ENCODE data around the gene TLE4.
"Not testable (repeated sequence)": the region's sequence is repeated elsewhere in the genome, so short reads cannot be mapped to it uniquely, and the experiment has no call there.

TLE4 gene

DNA sequence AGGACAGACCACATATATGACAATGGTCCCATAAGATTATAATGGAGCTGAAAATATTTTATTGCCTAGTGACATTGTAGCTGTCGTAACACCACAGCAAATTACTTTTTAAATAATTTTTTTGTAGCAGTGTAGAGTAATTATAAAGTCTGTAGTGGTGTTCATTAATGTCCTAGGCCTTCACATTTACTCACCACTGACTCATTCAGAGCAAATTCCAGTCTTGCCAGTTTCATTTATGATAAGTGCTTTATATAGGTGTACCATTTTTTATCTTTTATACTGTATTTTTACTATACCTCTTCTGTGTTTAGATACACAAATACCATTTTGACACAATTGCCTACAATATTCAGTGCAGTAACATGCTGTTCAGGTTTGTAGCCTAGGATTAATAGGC is 67.6 kb downstream of the TLE4 start:
- no peak for DNase-seq

GRCh38 chr9:79640067-79640466 is 68.3 kb downstream of the TLE4 start:
- DNase-seq = not testable (repeated sequence)

DNA sequence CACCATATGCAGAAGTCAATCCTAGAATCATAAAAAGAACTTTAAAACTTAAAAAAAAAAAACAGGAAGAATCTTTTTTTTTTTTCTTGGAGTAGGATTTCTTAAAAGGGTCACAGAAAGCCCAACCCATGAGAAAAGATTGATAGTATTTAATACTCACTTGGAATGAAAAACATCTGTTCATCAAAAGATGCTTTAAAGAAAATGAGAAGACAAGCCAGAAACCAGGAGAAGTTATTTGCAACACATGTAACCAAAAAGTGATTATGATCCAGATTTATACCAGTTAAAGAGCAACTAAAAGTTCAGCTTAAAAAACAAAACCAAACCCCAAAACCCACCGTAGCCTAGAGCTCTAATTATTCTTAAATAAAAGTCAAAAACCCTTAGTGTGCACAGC is 69.3 kb downstream of the TLE4 start:
- no peak for DNase-seq

GRCh38 chr9:79642671-79643070 is 70.9 kb downstream of the TLE4 start:
- DNase-seq = no peak

DNA sequence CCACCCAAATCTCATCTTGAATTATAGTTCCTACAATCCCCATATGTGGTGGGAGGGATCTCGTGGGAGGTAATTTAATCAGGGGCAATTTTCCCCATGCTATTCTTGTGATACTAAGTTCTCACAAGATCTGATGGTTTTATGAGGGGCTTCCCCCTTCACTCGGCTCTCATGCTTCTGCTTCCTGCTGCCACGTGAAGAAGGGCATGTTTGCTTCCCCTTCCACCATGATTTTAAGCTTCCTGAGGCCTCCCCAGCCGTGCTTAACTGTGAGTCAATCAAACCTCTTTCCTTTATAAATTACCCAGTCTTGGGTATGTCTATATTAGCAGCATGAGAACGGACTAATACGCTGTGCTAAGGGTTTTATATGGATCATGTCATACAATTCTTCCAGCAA is 72.3 kb downstream of the TLE4 start:
- DNase-seq = no peak

GRCh38 chr9:79644601-79645000 is 72.8 kb downstream of the TLE4 start:
- DNase-seq = no peak

DNA sequence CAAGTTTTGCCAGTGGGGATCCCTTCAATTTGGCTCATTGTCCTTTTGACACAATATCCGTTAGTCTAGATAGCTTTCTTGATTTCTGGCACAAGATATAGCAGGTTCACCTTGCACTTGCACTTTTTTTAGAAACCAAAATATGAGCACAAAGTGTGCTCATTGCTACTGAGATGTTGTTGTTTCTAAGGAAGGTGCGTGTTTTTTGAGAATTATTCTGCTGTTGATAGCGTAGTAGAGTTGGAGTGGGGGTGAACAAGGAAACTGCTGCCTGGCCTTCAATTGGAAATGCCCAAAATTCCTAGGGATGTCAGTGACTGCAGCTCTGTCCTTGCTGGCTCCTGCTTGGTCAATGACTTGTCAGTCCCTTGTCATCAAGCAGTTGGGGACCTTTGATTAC is 73.3 kb downstream of the TLE4 start:
- no peak for DNase-seq

DNA sequence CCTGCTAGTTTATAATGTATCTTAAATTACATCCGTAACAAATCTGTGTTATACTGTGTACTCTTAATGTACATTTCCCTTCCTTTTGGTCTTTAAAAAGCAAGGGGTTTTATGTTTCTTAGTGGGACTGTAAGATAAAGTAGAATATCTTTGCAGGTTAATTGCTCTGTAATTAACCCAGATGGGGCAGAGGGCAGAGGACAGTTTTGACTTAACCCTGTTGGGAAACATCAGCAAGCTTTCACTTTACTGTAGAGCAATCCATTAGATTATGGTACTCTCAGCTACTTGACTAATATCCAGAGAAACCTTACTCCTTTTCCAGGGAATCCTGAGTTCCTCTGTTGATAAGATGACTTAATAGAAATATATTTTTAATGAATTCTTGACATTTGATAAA is 74.3 kb downstream of the TLE4 start:
- DNase-seq = no peak

GRCh38 chr9:79651251-79651795 is 79.6 kb downstream of the TLE4 start:
- no peak for DNase-seq

GRCh38 chr9:79652598-79652997 is 80.8 kb downstream of the TLE4 start:
- no peak for DNase-seq

GRCh38 chr9:79654591-79655382 is 83.0 kb downstream of the TLE4 start:
- not testable (repeated sequence) for DNase-seq

DNA sequence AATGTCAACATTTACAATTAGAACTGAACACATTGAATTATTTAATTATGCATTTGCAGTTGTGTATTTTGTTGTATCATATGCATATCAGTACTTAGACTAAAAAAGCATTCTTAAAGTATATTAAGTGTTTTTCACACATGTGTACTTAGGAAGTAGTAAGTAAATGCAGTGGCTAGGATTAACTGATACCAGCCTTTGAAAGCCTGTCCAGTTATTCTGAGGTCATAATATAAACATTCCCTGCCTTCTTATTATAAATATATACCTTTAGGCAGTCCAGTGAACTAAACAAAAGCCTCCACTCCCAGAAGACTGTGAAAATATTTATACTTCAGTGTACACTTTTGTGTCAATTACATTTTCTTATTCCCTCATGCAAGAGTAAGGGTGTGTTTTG is 83.8 kb downstream of the TLE4 start:
- DNase-seq = no peak

GRCh38 chr9:79656169-79656568 is 84.4 kb downstream of the TLE4 start:
- DNase-seq = no peak

GRCh38 chr9:79657891-79658290 is 86.1 kb downstream of the TLE4 start:
- no peak for DNase-seq

DNA sequence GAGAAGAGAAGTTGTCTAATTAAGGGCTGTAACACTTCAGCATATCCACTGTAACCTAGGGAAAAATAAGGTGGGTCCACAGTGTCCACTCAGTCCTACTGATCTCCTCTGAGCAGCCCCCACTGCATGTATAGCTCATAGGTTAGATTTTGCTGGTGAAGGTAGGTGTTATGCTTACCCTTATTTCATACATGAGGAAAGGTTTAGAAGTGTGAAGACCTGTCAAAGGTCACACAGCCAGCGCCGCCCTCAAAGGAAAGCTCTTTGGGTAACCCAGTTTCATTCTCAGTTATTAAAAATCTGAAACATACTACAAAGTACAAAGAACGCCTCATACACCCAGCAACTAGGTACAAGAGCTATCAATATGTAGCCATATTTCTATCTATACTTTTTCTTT is 87.2 kb downstream of the TLE4 start:
- no peak for DNase-seq

DNA sequence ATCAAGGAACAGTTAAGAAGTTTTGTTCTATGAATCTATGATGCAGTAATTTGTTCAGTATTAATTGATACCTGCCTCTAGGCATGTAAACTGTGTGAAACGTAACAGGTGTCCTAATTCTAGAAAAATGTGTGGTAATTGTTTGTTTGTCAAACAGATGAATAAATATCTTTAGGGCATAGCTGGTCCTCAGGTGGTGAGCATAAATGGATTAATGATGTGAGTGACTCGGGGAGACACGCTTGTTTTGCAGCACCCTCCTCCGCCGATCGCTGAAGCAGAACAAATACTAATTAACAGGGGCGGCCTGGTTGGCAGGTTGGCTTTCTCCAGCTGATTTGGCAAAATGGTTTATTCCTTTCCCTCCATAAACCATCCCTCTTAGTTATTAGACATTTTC is 88.8 kb downstream of the TLE4 start:
- DNase-seq = no peak

DNA sequence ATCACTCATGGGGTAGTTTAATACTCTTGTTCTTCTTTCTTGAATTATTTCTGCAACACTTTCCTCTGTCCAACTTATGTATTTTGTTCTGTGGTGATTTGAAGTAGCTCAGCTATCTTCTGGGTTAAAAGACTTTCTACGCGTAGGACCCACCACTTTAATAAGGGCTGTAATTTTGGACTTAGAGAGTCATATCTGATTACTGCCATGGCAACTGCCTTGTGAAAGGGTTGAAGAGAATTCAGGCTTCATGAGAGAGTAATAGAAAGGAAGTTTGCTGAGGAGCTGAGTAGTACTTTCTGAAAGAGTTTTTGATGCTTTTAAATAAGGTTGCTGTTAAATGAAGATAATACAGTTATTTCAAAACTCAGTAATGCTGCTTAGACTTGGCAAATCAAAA is 89.5 kb downstream of the TLE4 start:
- no peak for DNase-seq

GRCh38 chr9:79661886-79662536 is 90.2 kb downstream of the TLE4 start:
- no peak for DNase-seq

- no peak for DNase-seq
These were observed 90.8 kb downstream of the TLE4 start for GRCh38 chr9:79662537-79662956.

DNA sequence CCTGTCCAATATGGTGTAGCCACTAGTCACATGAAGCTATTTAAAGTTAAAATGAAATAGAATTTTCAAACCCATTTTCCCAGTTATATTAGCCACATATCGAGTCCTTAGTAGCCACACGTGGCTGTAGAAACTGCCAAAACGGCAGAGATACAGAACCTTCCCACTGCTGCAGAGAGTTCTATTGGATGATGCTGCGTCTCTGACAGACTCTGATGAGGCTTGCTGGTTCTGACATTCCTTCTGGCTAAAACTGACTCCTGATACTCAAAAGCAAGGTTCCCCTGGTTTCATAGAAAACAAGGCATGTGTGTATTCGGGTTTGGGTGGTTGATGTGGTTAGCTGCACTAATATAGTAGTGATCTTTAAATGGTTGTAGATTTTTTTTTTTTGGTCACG is 91.5 kb downstream of the TLE4 start:
- no peak for DNase-seq

DNA sequence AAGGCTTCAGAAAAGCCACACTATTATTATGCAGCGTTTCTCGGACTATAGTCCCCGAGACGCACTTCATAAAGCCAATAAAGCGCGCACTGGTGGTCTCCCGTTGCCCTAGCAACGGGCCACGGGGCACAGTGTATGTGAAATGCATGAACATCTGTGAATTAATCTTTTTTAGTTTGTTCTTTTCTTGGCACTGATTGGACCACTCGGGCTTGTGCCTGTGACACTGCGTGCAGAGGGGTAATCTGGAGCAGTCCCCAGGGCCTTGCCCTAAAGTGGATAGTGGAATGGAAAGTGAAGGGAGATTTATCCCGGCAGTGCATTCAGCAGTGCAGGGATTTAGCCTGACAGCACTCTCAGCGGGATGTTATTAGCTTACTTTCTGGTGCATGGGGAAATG is 92.1 kb downstream of the TLE4 start:
- DNase-seq = no peak

DNA sequence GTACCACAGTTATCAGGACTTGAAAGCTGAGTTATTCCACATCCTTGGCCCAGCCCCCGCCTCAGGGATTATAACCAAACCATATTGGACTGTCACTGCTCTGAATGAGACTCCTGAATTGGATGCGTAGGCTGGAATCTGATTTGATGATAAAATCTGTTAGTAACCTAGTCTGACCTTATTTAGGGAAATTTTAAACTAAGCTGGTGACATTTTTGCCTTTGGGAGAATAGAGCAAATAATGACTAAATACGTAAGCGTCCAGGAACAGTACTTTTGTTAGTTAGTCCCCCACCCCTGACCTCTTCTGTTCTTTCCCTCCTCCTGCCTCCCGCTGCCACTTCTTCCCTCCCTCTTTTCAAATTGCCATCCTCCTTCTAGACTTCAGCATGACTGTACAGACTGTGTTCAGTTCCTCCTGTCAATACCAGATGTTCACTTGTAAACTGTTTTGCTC is 92.6 kb downstream of the TLE4 start:
- no peak for DNase-seq

- DNase-seq = no peak
These were observed 93.6 kb downstream of the TLE4 start for GRCh38 chr9:79665369-79665768.

GRCh38 chr9:79665931-79666330 is 94.2 kb downstream of the TLE4 start:
- no peak for DNase-seq

All from activated CD8-positive, alpha-beta memory T cell treated with anti-CD3 and anti-CD28 coated beads for 24 hours (primary cell).